ENCODE results near the gene GYS2. TPM values are rescaled to one million over a fixed set of nuclear protein-coding genes. Genes with fewer than 3 reads are reported as not detected.
"Not testable (repeated sequence)": the region's sequence is repeated elsewhere in the genome, so short reads cannot be mapped to it uniquely, and the experiment has no call there.

GYS2 gene
- total RNA-seq, 4 donors from 2014 or later = not detected

- H3K27me3 ChIP-seq = no peaks in the 10 kb centered on the region
- no peak for DNase-seq
- no peak for TF ChIP-seq CTCF (IDR thresholded peaks at IDR 0.05)
- TF ChIP-seq POLR2A (IDR thresholded peaks at IDR 0.05) = no peak
- H3K9me3 ChIP-seq = no peaks in the 10 kb centered on the region
- no peaks in the 10 kb centered on the region for H3K36me3 ChIP-seq
- H3K4me1 ChIP-seq = no peaks in the 10 kb centered on the region
- no peak overlapping the region for H3K27ac ChIP-seq
- H3K4me3 ChIP-seq = no peak overlapping the region
These were observed 4.5 kb downstream of the GYS2 start for GRCh38 chr12:21600196-21600595.

GRCh38 chr12:21599143-21599999 lies 5.3 kb downstream of the GYS2 start:
- Histone ChIP-seq H3K27me3 (no peaks in the 10 kb centered on the region), H3K9me3 (no peaks in the 10 kb centered on the region), H3K36me3 (no peaks in the 10 kb centered on the region), H3K4me1 (no peaks in the 10 kb centered on the region), H3K4me3 (no peak overlapping the region), H3K27ac (no peak overlapping the region)
- no peak for TF ChIP-seq CTCF (IDR thresholded peaks at IDR 0.05)
- no peak for TF ChIP-seq POLR2A (IDR thresholded peaks at IDR 0.05)
- DNase-seq = no peak

GRCh38 chr12:21598651-21599050 lies 6.0 kb downstream of the GYS2 start:
- Histone ChIP-seq H3K27ac (no peak overlapping the region), H3K27me3 (no peaks in the 10 kb centered on the region), H3K9me3 (no peaks in the 10 kb centered on the region), H3K4me3 (no peak overlapping the region), H3K36me3 (no peaks in the 10 kb centered on the region), H3K4me1 (no peaks in the 10 kb centered on the region)
- no peak for DNase-seq
- TF ChIP-seq POLR2A (IDR thresholded peaks at IDR 0.05) (no peak), CTCF (IDR thresholded peaks at IDR 0.05) (no peak)

- DNase-seq, H3K9me3 ChIP-seq, H3K4me3 ChIP-seq, H3K36me3 ChIP-seq, H3K27me3 ChIP-seq, H3K4me1 ChIP-seq, H3K27ac ChIP-seq: not testable (repeated sequence)
These were observed 9.3 kb downstream of the GYS2 start for GRCh38 chr12:21595356-21595755.

- TF ChIP-seq CTCF (IDR thresholded peaks at IDR 0.05) (no peak), POLR2A (IDR thresholded peaks at IDR 0.05) (no peak)
- H3K36me3 ChIP-seq = no peaks in the 10 kb centered on the region
- no peak overlapping the region for H3K4me3 ChIP-seq
- no peak for DNase-seq
- H3K27me3 ChIP-seq = no peaks in the 10 kb centered on the region
- H3K27ac ChIP-seq = no peak overlapping the region
- H3K4me1 ChIP-seq = no peaks in the 10 kb centered on the region
- no peaks in the 10 kb centered on the region for H3K9me3 ChIP-seq
These were observed 19.2 kb downstream of the GYS2 start for GRCh38 chr12:21585485-21585884.

- DNase-seq, H3K4me1 ChIP-seq, H3K36me3 ChIP-seq, H3K4me3 ChIP-seq, H3K27ac ChIP-seq, H3K9me3 ChIP-seq, H3K27me3 ChIP-seq: not testable (repeated sequence)
These were observed 20.1 kb downstream of the GYS2 start for GRCh38 chr12:21584403-21585182.
